IPS-18a (cell line): Measurements from ENCODE around the gene SCO2.
"Not testable (repeated sequence)": the region's sequence is repeated elsewhere in the genome, so short reads cannot be mapped to it uniquely, and the experiment has no call there.

Experiments
- H3K27ac ChIP-seq: one replicate; pipeline ENCODE4 v1.5.1; 2013; ENCODE audit warnings: low read length
- H3K27me3 ChIP-seq: one replicate; pipeline ENCODE4 v1.6.1; 2013; ENCODE audit warnings: mild to moderate bottlenecking, low read length; ENCODE audit not compliant: control insufficient read depth, insufficient read depth
- H3K36me3 ChIP-seq: one replicate; pipeline ENCODE4 v1.6.1; 2013; ENCODE audit warnings: low read depth, low read length; ENCODE audit not compliant: control insufficient read depth
- H3K4me1 ChIP-seq: one replicate; pipeline ENCODE4 v1.6.1; 2013; ENCODE audit warnings: low read depth, low read length; ENCODE audit not compliant: control insufficient read depth
- H3K4me3 ChIP-seq: one replicate; pipeline ENCODE4 v1.5.1; 2013; ENCODE audit warnings: low read length
- H3K9ac ChIP-seq: one replicate; pipeline ENCODE4 v1.6.1; 2013; ENCODE audit warnings: mild to moderate bottlenecking, low read length, moderate library complexity
- H3K9me3 ChIP-seq: one replicate; pipeline ENCODE4 v1.6.1; 2013; ENCODE audit warnings: low read depth, low read length; ENCODE audit not compliant: control insufficient read depth

Gene SCO2

DNA sequence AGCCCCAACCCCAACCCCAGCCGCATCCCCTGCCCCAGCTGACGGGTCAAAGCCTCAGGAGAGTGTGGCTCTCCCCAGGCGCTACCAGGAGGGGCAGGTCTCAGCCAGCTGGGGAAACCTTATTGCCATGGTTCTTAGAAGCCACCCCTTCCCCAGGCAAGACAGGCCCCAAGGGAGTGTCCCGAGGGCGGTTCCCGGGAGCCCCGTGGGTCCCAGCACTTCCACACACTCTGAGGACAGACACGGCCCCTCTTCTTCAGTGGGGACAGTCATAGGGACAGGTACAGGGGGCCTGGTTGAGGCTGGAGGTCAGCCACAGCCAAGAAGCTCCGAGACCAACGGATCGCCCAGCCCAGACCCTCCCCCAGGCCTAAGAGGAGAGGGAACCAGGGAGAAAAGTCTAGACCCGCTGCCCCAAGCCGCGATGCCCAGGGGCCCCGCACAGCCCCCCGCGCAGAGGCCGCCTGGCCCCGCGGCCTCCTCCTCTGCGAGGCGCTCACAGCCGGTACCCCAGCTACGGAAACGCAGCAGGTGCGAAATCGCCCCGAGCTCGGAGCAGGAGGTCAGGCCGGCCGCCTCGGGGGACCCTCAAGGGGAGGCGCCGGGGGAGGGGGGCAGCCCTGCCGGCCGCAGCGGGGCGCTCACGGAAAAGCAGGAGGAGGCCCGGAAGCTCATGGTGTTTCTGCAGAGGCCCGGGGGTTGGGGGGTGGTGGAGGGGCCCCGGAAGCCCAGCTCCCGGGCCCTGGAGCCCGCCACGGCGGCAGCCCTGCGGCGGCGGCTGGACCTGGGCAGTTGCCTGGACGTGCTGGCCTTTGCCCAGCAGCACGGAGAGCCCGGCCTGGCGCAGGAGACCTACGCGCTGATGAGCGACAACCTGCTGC lies 22.9 kb upstream of the SCO2 start:
- H3K9me3 ChIP-seq: no peaks in the 10 kb centered on the region
- H3K27ac ChIP-seq: no peak overlapping the region
- H3K4me3 ChIP-seq: no peak overlapping the region
- no peak overlapping the region for H3K9ac ChIP-seq
- no peaks in the 10 kb centered on the region for H3K36me3 ChIP-seq
- peaks cover 19% of the 10 kb centered on the region for H3K27me3 ChIP-seq
- no peaks in the 10 kb centered on the region for H3K4me1 ChIP-seq

- H3K9ac ChIP-seq: no peak overlapping the region
- no peaks in the 10 kb centered on the region for H3K4me1 ChIP-seq
- no peak overlapping the region for H3K27ac ChIP-seq
- H3K9me3 ChIP-seq: no peaks in the 10 kb centered on the region
- H3K36me3 ChIP-seq: no peaks in the 10 kb centered on the region
- H3K27me3 ChIP-seq: peaks cover 20% of the 10 kb centered on the region
- H3K4me3 ChIP-seq: no peak overlapping the region
These were observed 22.0 kb upstream of the SCO2 start for GRCh38 chr22:50547263-50547985.

DNA sequence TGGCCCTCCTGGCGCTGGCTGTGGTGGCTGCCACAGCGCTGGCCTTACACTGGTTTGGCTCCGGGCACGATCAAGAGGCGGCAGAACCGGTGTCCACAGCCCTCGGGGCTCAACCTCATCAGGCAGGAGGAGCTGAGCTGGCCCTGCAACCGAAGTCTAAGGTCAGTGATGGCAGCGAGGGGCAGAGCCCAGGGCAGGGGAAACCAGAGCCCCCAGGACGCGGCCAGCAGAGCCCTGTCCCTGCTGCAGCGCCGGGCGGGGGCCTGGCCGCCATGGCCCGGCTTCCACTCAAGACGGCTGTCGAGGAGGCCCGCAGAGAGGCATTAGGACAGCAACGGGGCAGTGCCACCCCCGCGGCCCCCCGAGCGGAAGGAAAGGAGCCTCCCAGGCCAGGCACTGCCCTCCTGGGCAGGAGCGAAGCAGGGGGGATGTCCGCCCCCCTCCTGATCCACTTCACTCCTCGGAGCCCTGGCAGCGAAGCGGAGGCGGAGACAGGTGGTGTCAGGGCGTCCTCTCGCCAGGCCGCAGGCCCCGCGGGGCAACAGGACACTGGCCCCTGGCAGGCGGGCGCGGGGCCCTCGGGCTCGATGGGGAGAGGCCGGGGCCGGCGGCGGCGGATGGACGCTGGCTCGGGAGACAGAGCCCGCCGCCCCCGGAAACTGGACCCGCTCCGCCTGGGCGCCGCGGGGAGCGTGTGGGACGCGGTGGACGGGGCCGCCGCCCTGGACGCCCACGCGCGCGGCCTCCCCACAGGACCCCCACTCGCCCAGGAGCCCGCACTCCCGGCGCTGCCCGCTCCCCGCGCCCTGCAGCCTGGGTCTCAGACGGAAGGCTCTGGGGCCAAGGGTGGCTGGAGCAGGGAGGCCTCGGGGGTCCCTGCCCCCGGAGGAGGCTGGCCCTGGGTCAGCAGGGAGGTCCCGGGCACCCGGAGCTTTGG lies 21.2 kb upstream of the SCO2 start:
- Histone ChIP-seq H3K4me3 (no peak overlapping the region), H3K4me1 (no peaks in the 10 kb centered on the region), H3K27ac (no peak overlapping the region), H3K9me3 (no peaks in the 10 kb centered on the region), H3K27me3 (peaks cover 20% of the 10 kb centered on the region), H3K36me3 (no peaks in the 10 kb centered on the region), H3K9ac (no peak overlapping the region)

GRCh38 chr22:50545522-50546325 lies 20.3 kb upstream of the SCO2 start, which contains the start of gene KLHDC7B:
Gene KLHDC7B, plus strand, starts transcription at chr22:50545899. Its CDS starts 345 bp downstream, at chr22:50546244.
- Histone ChIP-seq H3K9ac (no peak within 1 kb of the TSS), H3K9me3 (no peaks in the 10 kb centered on the region), H3K36me3 (no peaks in the 10 kb centered on the region), H3K27ac (no peak within 1 kb of the TSS), H3K27me3 (peaks cover 20% of the 10 kb centered on the region), H3K4me1 (no peaks in the 10 kb centered on the region), H3K4me3 (no peak within 1 kb of the TSS)

DNA sequence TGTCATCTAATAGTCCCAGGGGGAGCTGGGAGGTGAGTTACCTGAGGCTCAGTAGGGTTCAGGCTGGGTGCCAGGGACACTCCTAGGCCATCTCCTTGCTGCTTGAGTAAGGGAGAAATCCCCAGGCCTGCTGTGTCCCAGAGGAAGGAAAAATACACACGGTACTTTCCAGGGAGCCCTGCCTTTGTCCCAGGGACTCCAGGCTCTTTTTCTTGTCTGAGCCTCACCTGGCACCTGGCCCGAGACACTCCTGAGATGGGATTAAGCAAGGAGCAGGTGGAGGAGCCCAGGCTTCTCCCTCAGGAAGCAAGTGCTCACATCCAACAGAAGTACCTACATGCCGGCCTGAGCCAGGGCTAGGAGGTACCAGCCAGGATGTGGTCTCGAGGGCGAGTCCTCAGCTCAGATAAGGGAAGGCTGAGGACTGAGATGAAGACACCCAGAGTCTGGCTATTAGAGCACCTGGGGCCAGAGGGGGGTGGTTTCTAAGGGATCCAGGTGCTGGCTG lies 19.4 kb upstream of the SCO2 start:
- H3K27ac ChIP-seq: no peak overlapping the region
- H3K27me3 ChIP-seq: peaks cover 20% of the 10 kb centered on the region
- no peak overlapping the region for H3K4me3 ChIP-seq
- no peaks in the 10 kb centered on the region for H3K9me3 ChIP-seq
- H3K36me3 ChIP-seq: no peaks in the 10 kb centered on the region
- H3K9ac ChIP-seq: no peak overlapping the region
- no peaks in the 10 kb centered on the region for H3K4me1 ChIP-seq

DNA sequence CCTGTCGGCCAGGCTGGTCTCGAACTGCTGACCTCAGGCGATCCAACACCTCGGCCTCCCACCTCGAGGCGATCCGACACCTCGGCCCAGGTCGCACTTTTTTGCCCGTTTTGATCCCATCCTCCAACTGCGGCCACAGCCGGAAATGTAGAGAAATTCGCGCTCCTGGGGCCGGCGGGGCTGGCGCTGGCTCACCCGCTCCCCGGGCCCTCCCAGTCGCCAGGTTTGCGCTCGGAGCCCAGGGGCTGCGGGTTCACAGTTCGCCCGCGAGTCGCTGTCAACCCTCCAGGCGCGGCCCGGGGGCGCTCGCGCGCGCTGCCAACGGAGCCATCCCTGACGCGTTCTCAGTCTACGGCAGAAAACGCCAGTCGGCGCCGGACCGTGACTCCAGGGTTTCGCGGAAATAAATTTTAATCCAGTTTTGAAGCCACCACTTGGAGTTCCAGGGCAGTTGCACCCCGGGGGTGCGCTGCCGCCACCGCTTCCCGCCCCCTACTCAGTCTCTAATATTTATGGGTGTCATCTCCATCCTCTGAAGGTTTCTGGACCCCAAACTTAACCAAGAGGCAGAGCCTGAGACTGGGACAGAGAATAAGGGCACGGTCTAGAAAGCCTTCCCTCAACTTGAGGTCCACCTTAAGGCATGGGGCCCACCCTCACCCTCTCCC lies 18.8 kb upstream of the SCO2 start:
- Histone ChIP-seq H3K4me3 (no peak overlapping the region), H3K27ac (no peak overlapping the region), H3K36me3 (no peaks in the 10 kb centered on the region), H3K9me3 (no peaks in the 10 kb centered on the region), H3K4me1 (no peaks in the 10 kb centered on the region), H3K9ac (no peak overlapping the region), H3K27me3 (peaks cover 20% of the 10 kb centered on the region)

- no peaks in the 10 kb centered on the region for H3K36me3 ChIP-seq
- H3K9me3 ChIP-seq: no peaks in the 10 kb centered on the region
- no peak overlapping the region for H3K27ac ChIP-seq
- H3K4me1 ChIP-seq: no peaks in the 10 kb centered on the region
- no peak overlapping the region for H3K4me3 ChIP-seq
- no peak overlapping the region for H3K9ac ChIP-seq
- peaks cover 20% of the 10 kb centered on the region for H3K27me3 ChIP-seq
These were observed 17.1 kb upstream of the SCO2 start for GRCh38 chr22:50542416-50542927.

GRCh38 chr22:50541667-50542026 lies 16.2 kb upstream of the SCO2 start:
- peaks cover 20% of the 10 kb centered on the region for H3K27me3 ChIP-seq
- not testable (repeated sequence) for H3K27ac ChIP-seq, H3K9ac ChIP-seq, H3K36me3 ChIP-seq, H3K9me3 ChIP-seq, H3K4me1 ChIP-seq, H3K4me3 ChIP-seq

- no peak overlapping the region for H3K4me3 ChIP-seq
- H3K27me3 ChIP-seq: peaks cover 19% of the 10 kb centered on the region
- H3K9ac ChIP-seq: no peak overlapping the region
- H3K9me3 ChIP-seq: no peaks in the 10 kb centered on the region
- H3K4me1 ChIP-seq: no peaks in the 10 kb centered on the region
- H3K36me3 ChIP-seq: no peaks in the 10 kb centered on the region
- no peak overlapping the region for H3K27ac ChIP-seq
These were observed 15.0 kb upstream of the SCO2 start for GRCh38 chr22:50540381-50540780.

GRCh38 chr22:50537765-50538164 lies 12.4 kb upstream of the SCO2 start:
- H3K9ac ChIP-seq: no peak overlapping the region
- H3K27ac ChIP-seq: no peak overlapping the region
- peaks cover 15% of the 10 kb centered on the region for H3K27me3 ChIP-seq
- no peaks in the 10 kb centered on the region for H3K36me3 ChIP-seq
- H3K4me1 ChIP-seq: no peaks in the 10 kb centered on the region
- no peaks in the 10 kb centered on the region for H3K9me3 ChIP-seq
- no peak overlapping the region for H3K4me3 ChIP-seq
